Epithelial cell of prostate (primary cell): ENCODE results near the gene STX8.

Source experiments
- DNase-seq: peaks from one replicate; pipeline ENCODE4 v3.0.0-alpha.2; 2011; ENCODE audit warnings: low read depth, low spot score
- H3K27ac ChIP-seq: fragments of 450-650 bp; 2 replicates; pipeline ENCODE4 v1.5.1; 2017; ENCODE audit warnings: mild to moderate bottlenecking

STX8 gene

DNA sequence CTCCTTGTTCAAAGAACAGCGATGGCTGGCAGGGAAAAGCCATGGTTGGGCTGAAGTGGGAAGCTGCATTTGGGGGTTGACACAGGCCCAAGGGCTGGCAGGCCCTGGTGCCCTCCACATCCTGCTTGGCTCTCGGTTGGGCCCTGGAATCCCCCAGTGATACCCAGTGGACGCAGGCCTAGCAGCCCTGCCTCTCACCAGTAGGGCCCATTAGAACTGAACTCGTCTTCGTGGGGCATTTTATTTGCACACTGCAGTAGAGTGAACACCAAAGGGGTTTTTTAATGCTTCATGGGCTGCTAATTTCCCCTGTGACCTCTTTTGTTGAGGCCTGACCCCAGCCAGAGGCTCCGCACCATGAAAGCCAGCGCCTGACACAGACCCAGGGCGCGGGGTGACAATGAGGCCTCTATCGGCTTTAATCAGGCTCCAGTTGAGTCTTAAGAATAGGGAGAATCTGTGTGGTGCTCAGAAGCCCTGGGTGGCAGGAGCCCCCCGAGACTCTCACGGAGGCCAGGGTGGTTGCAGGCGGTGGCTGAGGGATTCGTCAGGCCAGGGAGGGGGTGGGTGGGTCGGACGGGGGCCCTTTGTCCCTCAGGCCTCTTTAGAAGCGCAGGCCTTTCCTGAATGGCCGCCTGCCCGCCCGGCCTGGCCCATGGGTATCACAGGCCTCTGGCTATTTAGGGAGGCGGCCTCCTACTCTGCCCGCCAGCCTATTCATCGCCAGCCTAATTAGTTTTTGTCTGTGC, 355.0 kb downstream of the STX8 start:
- H3K27ac ChIP-seq: no peak overlapping the region
- no peak for DNase-seq

DNA sequence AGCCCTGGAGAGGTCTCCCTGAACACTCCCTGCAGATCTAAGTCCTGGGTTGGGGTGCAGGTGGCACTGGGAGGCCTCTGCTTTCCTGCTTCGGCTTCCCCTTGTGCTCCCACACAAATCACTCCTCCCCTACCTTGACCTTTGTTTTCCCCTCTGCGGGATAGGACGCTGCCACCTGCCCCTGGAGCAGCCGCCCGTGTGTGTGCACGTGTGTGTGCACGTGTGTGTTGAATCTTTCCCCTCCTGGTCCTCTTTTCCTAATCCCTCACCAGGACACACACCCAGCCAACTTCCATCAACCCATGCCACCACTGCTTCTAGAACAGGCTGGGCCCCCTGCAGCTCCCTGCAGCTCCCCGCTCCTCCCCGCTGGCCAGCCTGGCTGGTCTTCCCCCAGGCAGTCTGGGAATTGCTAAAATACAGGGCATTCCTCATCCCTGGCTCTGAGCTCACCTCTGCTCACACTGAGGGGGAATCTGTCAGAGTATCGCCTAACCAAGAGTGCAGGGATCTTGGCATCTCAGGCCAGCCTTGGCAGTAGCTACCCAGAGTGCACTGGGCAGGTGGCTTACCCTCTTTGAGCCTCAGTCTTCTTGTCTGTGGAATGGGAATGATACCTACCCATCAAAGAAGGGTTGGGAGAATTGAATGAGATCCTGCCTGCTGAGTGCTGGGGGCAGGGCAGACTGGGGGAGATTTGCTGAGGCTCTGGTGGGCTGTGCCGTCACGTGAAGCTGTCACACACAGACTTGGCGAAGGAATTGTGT, 355.8 kb downstream of the STX8 start:
- no peak overlapping the region for H3K27ac ChIP-seq
- DNase-seq: no peak

DNA sequence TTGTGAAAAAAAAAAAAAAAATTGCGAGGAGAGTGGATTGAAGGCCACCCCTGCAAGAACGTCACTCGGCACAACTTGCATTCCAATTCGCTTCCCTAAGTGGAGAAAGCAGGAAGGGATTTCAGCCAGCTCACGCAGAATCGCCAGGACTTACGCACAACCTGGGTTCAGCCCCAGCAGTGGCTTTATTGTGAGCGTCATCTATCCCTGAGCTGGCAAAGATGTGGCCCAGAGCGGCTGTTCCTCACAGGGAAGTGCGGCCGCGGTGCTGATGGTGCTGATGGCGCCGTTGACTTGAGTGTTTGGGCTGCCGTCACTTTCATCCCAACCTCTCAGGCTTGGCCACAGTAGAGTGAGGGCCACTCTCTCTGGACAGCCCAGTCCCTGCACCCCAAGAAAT, 356.7 kb downstream of the STX8 start:
- DNase-seq: no peak

GRCh38 chr17:9218064-9218635, 357.5 kb downstream of the STX8 start:
- no peak overlapping the region for H3K27ac ChIP-seq
- no peak for DNase-seq

More for the DNA sequence above, 356.7 kb downstream of the STX8 start:
- H3K27ac ChIP-seq: no peak overlapping the region

DNA sequence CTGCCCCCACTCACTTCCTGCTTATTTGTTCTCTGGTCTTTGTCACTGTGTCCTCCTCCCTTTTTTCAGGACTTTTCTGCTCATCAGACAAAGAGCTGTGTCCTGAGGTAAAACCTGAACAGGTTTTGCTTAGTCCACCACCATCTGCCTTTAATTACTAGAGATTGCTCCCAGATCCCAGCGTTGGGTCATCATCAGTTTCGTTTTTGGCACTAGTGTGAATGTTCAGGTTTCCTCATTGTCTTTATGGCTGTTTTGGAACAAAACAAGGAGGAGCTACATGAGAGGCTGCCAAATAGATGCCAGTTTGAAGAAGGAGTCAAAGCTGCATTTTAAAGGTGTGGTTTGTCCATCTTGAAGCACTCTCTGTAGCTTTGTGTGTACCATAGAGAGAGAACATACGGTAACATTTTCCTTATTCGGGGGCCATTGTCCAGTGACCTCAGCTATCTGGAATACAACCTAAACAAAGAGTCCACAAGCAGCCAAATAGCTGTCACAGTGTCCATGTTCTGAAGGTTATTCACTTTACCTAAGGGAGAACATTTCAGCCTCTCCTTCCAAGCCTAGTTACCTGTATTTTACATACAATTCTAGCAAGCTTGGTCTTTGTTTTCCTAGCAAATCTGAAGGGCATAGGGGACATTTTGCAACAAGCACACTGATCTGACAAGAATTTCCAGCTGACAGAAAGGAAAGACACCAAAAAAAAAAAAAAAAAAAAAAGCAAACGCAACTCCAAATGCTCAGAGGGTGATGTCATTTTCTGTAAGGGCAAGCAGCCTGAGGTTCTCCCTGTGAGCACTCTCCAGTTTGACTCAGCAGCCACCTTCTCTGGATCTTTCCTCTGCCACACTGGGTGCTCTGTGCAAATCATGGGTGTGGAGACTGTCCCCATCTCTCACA, 358.2 kb downstream of the STX8 start:
- H3K27ac ChIP-seq: peak overlapping the region; percentile 27
- peak; percentile 6 for DNase-seq

- DNase-seq: no peak
- H3K27ac ChIP-seq: no peak overlapping the region
These were observed 360.2 kb downstream of the STX8 start for GRCh38 chr17:9215465-9215864.

- no peak overlapping the region for H3K27ac ChIP-seq
- DNase-seq: no peak
These were observed 362.3 kb downstream of the STX8 start for GRCh38 chr17:9213303-9213640.

DNA sequence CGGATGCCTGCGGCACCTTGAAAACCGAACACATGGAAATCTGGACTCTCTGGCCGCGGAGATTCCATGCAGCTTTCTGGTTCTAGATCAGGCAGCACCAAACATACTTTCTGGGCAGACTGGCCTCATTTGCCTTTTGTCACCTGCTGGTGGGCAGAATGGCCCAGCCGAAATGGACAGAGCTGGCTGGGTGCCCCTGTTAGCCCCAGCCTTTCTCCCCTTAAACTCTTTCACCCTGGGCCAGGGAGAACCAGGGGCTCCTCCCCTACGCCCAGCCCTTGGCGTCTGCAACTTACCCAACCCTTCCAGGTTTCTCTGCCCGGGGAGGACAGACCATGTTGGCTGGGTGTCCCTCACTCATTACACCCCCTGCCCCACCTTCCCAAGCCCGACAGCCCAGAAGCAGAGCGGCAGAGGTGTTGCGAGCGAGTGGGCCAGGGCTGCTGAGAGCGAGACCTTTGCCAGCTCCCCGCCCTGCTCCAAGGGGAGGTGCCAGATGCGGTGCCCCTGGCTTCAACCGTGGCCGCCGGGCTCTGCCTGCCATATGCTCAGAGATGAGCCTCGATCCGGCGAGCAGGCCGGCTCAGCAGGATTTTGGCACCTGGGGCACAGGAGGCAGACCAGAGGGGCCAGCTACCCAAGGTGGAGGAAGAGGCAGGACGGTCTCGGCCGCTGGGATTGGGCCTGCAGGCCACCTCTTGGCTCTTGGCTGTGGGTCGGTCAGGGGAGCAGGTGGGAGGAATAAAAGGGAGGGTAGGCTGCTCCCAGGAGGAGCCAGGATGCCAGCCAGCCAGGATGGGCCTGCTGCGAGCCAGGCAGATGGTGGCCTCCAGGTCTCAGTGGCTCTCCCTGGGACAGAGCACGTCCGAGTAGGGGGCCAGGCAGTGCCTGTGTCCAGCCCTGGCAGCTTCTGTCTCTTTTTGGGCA, 363.0 kb downstream of the STX8 start:
- no peak for DNase-seq
- H3K27ac ChIP-seq: no peak overlapping the region

DNA sequence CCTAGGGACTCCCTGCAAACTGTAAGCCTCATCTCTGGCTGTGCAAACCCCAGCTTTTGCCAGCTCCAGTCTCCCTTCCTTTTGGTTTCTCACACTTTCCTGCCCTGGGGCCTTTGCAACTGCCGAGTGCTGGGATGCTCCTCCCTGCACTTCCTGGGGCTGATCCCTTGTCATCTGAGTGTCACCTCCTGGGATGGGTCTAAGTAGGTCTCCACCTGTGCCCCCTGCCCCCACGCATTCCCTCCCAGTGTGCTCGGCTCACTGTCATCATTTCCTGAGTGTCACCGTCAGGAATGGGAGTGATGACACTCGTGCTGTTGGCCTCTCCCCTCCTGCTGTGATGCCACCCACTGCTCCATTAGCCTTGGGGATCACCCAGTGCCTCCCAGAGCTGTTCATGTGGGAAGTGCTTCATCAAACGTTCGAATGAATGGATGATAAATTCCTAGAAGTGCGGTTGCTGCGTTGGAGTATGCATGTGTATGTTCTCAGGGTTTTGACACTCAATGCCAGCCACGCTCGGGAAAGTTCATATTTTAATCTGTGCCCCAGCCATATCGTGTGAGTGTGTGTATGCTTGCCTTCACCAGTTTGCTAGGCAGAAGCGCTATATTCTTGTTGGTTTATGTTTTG, 364.4 kb downstream of the STX8 start:
- no peak overlapping the region for H3K27ac ChIP-seq
- DNase-seq: no peak

DNA sequence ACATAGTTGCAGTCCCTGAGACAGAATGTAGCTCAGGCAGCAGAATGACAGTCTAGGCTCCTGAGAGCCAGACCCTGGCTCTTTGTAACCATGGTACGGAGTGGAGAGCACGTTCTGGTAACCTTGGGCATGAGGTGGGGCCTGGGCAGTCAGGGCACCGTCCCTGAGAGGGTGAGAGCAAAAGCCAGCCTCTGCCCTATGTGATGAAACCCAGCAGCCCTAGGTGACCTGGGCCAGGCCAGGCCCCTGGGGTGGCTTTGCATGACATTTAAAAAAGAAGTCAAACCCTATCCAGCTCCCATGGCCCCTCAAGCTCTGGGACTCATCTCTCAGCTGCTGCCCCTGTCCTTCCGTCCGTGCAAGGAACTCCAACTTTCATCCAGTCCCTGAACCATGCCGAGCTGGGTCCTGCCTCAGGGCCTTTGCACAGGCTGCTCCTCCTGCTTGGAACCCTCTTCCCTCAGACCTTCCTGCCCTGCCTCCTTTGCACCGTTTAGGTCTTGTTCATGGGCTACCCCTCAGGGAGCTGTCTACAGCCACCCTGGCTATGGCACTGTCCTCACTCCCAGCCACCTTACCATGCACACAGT, 365.7 kb downstream of the STX8 start:
- H3K27ac ChIP-seq: no peak overlapping the region
- no peak for DNase-seq

GRCh38 chr17:9209347-9209746, 366.3 kb downstream of the STX8 start:
- DNase-seq: no peak
- H3K27ac ChIP-seq: no peak overlapping the region

DNA sequence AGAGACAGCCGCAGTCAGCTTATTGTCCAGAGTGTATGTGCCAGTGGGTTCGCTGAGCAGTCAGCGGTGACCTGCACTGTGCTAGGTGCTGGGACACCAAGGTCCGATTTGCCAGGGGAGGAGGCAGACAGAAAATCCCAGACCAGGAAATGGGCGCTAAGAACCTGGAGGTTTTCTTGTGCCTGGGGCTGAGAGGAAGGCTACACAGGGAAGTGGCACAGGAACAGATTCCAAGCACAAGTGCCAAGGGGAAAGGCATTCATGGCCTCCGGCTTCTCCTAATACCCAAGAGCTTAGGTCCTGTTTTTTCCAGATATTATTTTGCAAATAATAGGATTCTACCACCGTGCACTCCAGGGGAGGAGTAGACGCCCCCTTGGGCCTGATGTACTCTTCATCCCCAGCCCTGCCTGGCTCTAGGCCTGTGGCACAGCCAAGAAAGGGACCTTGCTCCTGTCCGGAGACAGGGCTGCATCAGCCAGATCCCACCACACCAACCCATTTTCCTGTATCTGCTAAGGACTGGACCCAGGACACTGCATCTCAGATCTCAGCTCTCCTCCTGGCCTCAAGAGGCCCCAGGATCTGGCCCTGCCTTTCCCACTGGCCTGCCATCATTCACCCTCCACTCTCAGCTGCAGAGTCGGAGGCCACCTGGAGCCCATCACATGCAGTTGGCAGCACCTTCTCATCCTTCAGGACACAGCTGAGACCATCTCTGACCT, 367.1 kb downstream of the STX8 start:
- H3K27ac ChIP-seq: no peak overlapping the region
- DNase-seq: no peak

GRCh38 chr17:9206741-9207332, 368.8 kb downstream of the STX8 start:
- no peak for DNase-seq
- no peak overlapping the region for H3K27ac ChIP-seq

GRCh38 chr17:9206410-9206703, 369.3 kb downstream of the STX8 start:
- no peak overlapping the region for H3K27ac ChIP-seq

GRCh38 chr17:9205520-9206409, 369.9 kb downstream of the STX8 start:
- H3K27ac ChIP-seq: no peak overlapping the region
- no peak for DNase-seq

More at GRCh38 chr17:9206410-9206703, 369.3 kb downstream of the STX8 start:
- DNase-seq: no peak

DNA sequence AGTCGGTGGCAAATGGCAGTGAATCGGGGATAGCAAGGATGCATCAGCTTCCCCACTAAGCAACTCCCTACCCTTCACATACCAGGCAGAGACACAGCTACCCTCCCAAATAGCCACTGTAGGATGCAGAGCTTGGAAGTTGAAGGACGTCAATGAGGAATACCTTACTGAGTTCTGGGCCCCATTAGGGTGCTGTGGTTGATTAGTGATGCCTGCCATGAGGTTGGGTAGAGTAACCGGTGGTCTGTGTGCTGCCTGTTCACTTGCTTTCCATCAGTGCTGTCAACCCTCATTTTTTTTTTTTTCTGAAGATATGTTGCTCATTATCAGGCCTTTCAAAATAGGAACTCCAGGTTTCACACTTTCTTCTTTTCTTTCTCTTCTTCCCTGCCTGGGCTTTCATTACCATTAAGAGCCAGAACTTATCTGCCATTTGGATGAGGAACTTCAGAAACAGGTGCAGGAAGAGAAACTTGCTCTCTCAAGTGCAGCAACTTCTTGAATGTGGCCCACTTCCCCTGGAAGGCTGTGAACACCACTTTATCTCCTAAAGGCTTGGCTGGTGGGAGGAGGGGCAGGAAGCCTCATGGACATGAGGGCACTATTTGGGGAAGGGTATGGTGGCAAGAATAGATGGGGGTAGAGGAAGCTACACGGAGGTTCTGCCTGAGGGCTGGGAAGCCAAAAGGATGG, 370.8 kb downstream of the STX8 start:
- DNase-seq: no peak
- no peak overlapping the region for H3K27ac ChIP-seq
